Left colon (tissue), 2 donors: ENCODE results near the gene BSN. TPM values are rescaled to one million over a fixed set of nuclear protein-coding genes. Genes with fewer than 3 reads are reported as not detected.
A peak's percentile ranks its signal among the peaks of the same experiment; 100 is the strongest.
"Not testable (repeated sequence)": the region's sequence is repeated elsewhere in the genome, so short reads cannot be mapped to it uniquely, and the experiment has no call there.

Source experiments
- ATAC-seq: fragments of 200-7000 bp; cut with Tn5 transposase; one replicate; pipeline ENCODE4 v1.9.1; 2020; ENCODE audit warnings: mild to moderate bottlenecking, moderate library complexity
- DNase-seq, 2 donors: peaks; one replicate each; pipeline ENCODE4 v3.0.0-alpha.2; 2020
- intact Hi-C, 2 donors: fragments of 100-400 bp; cut with DNase I in 1 of 2; cut with micrococcal nuclease in 1 of 2; formaldehyde crosslinking; loops; one replicate each; pipeline versions ENCODE4 v1.11.2 to v1.14.0; 2022; cut with DNase I, micrococcal nuclease
- total RNA-seq, 2 donors: library from RNA; stranded (reverse); fragmentation: NEBNext Ultra II Directional; extraction: Animal tissue kit (Norgen Biotek cat#: 25700); gene quantifications; one replicate each; pipeline ENCODE4 v1.2.1, GENCODE V29; 2021
- donor health status: DM: no; HTN: no; CAD: no.
- donor health status: DM: yes; HTN: yes; CAD: no.

The BSN gene
- total RNA-seq, 2 donors from 2014 or later = 0.24 to 0.25 TPM

DNA sequence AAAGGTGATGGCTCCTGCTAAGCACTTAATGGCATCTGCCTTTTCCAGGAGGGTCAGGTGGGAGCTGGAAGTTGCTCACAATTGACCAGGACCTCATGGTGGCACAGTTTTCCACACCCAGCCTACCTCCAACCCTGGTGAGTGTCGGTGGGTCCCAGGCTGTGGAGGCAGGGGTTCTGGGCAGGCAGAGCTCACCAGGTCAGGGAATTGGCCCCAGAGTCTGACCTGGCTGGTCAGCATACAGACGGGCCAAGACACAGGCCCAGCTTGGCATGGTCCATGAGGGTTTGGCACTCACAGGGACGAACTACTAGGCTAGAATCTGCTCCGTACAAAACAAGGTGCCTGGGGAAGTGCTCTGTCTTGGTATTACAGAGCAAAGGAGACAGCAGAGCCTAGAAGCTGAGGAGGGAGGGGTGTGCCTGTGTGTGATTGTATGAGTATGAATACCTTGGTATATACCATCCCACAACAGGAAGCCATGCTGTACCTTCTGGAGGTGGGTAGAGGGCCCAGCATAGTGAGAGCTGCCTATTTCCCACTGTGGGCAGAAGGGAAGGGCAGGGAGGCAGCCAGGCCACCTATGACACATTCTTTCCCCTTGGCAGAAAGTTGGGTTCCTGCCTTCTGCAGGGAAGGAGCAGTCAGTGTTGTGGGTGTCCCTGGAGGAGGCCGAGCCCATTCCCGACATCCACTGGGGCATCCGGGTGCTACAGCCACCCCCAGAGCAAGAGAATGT, 126.4 kb downstream of the BSN start:
- no peak for DNase-seq
- intact Hi-C loops = no loop called here
- no peak for ATAC-seq

DNA sequence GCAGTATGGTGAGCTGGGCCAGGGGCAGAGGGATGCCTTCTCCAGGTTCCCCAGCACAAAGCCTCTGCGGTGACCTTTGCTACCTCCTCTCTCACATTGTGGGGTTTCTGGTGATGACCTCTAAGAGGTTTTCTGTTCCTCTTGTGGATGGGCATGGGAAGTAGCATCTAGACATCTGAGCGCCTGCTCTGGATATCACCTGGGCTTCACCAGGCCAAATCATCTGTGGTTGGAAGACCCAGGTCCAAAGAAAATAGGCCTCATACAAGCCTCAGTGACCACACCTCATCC, 126.9 kb downstream of the BSN start:
- ATAC-seq = no peak
- intact Hi-C loops = no loop called here
- no peak for DNase-seq

DNA sequence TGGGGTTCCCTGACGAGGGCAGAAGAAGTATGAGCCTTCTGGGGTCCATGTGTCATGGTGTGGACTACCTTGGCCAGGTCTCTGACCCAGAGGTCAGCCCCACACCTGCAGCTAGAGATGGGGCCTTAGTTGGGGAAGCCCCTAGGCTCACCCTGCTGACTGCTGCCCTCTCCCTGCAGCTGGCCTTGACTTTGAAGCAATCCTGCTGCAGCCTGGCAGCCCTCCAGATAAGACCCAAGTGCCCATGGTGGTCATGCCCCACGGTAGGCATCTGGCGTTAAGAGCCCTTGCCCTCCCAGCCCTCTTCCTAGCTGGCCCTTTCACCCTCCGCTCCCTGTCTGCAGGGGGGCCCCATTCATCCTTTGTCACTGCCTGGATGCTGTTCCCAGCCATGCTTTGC, 127.3 kb downstream of the BSN start:
- ATAC-seq (no peak), DNase-seq (no peak)
- intact Hi-C loops = no loop called here

DNA sequence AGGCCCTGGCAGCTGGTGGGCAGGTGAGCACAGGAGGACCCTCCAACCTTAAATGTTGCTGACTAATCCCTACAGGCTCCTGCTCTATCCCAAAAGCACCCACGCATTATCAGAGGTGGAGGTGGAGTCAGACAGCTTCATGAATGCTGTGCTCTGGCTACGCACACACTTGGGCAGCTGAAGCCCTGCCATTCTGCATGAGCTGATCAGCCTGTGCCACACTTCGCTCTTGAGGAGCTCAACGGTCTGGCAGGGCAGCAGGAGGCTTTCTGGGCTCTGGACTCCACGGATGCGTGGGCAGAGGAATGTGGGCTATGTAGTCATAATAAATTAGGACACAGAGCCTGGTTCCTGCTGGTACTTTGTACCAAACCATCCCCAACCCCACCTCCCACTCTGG, 128.9 kb downstream of the BSN start:
- intact Hi-C loops = no loop called here
- ATAC-seq = no peak
- DNase-seq = no peak

- DNase-seq, intact Hi-C loops, ATAC-seq: not testable (repeated sequence)
Measured at GRCh38 chr3:49684453-49684852, 130.2 kb downstream of the BSN start.

- not testable (repeated sequence) for DNase-seq, ATAC-seq
Measured at GRCh38 chr3:49685103-49685502, 130.8 kb downstream of the BSN start.

DNA sequence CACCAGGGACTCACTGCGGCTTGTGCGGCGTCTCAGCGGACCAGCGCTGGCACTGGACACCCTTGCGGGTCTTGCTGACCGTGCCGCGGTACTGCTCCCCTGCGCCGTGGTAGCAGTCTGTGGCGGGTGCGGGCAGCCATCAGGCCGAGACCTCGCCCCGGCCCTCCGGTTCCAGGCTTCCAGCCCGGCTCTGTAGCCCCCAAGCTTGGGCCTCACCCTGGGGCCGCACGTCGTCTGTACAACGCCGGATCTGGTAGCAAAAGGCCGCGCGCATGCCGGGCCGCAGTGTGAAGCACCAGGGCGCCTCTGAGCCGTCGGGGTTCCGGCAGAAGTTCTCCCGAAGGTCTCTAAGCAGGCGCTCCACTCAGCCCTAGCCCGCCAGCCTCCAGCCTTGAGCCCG, 131.6 kb downstream of the BSN start:
- ATAC-seq, intact Hi-C loops, DNase-seq: not testable (repeated sequence)

More at GRCh38 chr3:49685103-49685502, 130.8 kb downstream of the BSN start:
- intact Hi-C loops = not testable (repeated sequence)

DNA sequence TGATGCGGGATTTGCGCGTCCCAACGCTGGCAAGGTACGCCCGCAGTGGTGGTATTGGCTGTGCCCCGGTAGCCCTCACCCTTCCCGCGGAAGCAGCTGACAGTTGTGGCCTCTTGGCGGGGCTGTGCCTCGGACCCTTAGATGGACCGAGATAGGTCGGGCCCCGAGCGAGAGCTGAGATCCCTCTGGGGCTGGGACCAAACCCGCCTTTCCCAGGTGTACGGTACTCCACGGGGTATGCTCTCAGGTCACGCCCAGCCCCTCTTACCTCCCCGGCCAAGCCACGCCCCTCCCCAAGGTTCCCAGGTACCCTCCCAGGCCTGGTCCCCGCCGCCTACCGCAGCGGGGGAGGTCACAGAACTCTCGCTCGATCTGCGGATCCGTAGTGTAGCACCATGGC, 132.1 kb downstream of the BSN start:
- intact Hi-C loops = not testable (repeated sequence)

GRCh38 chr3:49686769-49687423, 132.6 kb downstream of the BSN start:
- peak; percentile 64 for ATAC-seq
- DNase-seq = peak; percentile 82
- intact Hi-C loops = not testable (repeated sequence)

More for the DNA sequence above, 132.1 kb downstream of the BSN start:
- DNase-seq (peak; percentile 61 to 63), ATAC-seq (peak; percentile 46)

DNA sequence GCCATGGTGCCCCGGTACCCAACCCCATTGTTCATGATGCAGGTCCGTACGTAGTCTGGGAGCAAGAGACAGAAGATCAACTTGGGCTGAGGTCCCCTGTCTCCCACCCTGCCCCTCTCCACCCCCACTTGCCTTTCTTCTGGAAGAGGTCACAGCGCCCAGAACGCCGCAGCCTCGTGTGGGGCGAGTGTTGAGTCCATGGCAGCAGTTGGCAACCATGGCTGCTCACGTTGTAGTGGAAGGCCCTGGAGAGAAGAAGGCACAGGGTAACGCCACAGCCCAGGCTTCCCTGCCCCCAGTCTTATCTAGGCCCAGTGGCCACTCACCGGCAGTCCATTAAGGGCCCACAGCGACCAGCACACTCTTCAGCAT, 133.1 kb downstream of the BSN start:
- intact Hi-C loops, ATAC-seq, DNase-seq: not testable (repeated sequence)

DNA sequence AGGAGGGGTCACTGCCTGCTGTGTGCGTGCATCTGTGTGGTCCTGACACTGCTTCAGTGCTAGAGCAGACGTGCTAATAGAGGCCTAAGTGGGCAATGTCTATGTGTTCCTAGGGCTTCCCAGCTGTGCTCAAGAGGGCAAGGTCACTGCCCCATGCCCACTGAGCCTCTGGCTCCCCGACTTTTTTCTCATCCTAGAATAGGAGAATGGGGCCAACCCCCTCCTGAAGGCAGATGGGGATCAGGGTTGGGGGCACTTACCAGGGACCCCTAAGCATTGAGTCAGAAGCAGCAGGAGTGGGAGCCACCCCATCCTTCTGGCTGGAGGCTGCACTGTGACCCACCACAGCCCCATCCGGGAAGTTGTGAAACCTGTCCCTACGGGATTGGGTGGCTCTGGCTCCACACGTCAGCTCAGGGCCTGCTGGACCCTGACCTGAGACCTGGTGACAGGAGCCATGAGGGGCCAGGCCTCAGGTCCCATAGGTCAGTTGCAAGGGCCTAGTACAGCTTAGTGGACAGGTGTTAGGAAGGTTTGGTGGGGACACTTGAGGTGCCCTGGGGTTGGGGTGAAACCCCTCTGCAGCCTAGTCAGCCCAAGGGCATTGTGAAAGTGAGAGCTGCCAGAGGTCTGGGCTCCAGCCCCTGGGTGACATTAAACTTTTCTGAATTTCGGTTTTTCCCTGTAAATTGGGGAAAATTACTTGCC, 134.2 kb downstream of the BSN start:
- intact Hi-C loops, ATAC-seq, DNase-seq: not testable (repeated sequence)

- DNase-seq = peak; percentile 86 to 93
- peak; percentile 70 for ATAC-seq
- intact Hi-C loops = no loop called here
Measured at GRCh38 chr3:49689046-49689907, 135.0 kb downstream of the BSN start, which contains the start of the genes MST1 and RNF123. TSS of gene MST1 (minus strand) at chr3:49689474. CDS start at chr3:49688691, 783 bp downstream. TSS of gene RNF123 (plus strand) at chr3:49689557. CDS start at chr3:49691166, 1,609 bp downstream.

- DNase-seq, intact Hi-C loops, ATAC-seq: not testable (repeated sequence)
Measured at GRCh38 chr3:49689908-49690624, 135.8 kb downstream of the BSN start.

DNA sequence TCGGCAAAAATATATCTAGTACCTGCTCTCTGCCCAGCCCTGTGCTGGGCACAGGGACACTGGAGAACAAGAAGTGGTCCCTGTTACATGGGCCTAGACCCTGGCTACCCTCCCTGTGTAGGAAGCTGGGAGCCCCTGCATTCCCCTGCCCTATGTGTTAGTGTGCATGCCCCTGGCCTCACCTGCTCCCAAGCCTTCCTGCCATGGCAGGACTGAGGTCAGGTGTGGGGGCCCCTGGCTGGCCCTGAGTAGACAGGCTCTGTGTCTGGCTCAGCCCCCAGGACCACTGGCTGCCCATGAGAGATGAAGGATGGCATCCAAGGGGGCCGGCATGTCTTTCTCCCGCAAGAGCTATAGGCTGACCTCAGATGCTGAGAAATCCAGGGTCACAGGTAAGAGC, 136.6 kb downstream of the BSN start:
- DNase-seq, intact Hi-C loops, ATAC-seq: not testable (repeated sequence)

GRCh38 chr3:49691481-49691880, 137.2 kb downstream of the BSN start:
- intact Hi-C loops, DNase-seq: not testable (repeated sequence)
- peak; percentile 55 for ATAC-seq

GRCh38 chr3:49694409-49695070, 140.3 kb downstream of the BSN start:
- DNase-seq, ATAC-seq, intact Hi-C loops: not testable (repeated sequence)

DNA sequence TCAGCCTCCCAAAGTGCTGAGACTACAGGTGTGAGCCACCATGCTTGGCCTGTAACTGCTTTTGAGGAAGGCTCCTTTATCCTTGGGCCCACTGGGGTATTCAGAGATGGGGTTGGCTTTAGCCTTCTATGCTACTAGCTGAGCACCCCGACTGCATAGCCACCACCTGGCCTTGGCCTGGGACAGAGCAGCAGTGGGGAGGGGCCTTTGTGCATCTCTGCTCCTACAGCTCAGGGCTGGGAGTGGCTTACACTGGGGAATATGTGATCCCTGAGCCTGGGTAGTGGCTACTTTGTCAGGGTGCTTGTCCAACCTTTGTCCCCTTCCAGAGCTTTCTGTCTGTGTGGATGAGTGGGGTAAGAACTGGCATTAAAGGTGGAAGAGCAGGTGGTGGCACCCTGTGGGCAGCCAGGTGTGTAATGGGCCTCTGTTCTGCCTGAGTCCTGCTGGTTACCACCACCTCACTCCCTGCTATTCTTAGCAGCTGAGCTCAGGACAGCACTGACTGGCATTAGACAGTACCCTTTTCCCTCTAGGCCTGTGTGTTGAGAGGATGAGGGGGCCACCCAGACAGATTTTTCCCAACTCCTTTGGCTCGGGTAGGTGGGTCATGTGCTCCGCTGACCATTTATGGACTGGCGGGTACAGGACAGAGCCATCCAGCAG, 141.2 kb downstream of the BSN start:
- ATAC-seq = peak; percentile 19
- DNase-seq, intact Hi-C loops: not testable (repeated sequence)
